ENCODE results near the gene MBD3L1. TPM values are rescaled to one million over a fixed set of nuclear protein-coding genes. Genes with fewer than 3 reads are reported as not detected.
A peak's percentile ranks its signal among the peaks of the same experiment; 100 is the strongest.

MBD3L1 gene
- polyA plus RNA-seq, 1 of the 3 experiments (the other 2 are of a cell fraction) = not detected

DNA sequence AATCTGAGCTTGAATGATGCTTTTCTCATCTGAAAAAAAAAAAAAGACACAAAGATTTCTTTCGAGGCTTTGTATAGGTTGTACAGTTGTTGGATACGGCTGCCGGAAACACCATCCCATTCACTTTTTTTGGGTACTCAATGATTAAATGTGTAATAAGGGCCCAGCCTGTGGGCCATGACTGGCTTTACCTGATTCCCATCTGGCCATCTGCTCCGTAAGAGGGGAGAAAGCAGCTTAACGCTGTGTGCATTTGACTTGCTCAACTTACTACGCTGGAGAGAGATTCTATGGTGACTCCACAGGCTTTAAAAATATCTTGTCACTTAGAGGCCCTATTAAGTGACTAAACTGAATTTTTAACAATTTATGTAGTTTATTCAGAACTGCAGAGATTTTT, 804 bp upstream of the MBD3L1 start:
- DNase-seq = no peak
- peak overlapping the region; percentile 89 to 90; a peak in 3 of 4 replicates for H3K27ac ChIP-seq (ENCODE audit: low read depth in 2 of 2, low read length in 1 of 2)
- CTCF ChIA-PET = interaction anchor here (1.0 to 1.4 kb wide), 2 partner anchors 15 to 177 kb away, joined by 3 read pairs; no protein-coding TSS in a partner anchor
- H3F3A ChIP-seq (replicated peaks; ENCODE audit: insufficient read depth) = no peaks in the 10 kb centered on the region
- POLR2A ChIA-PET = no interaction called here
- no peaks in the 10 kb centered on the region for H3K9me3 ChIP-seq
- TF ChIP-seq, protein P1, sequence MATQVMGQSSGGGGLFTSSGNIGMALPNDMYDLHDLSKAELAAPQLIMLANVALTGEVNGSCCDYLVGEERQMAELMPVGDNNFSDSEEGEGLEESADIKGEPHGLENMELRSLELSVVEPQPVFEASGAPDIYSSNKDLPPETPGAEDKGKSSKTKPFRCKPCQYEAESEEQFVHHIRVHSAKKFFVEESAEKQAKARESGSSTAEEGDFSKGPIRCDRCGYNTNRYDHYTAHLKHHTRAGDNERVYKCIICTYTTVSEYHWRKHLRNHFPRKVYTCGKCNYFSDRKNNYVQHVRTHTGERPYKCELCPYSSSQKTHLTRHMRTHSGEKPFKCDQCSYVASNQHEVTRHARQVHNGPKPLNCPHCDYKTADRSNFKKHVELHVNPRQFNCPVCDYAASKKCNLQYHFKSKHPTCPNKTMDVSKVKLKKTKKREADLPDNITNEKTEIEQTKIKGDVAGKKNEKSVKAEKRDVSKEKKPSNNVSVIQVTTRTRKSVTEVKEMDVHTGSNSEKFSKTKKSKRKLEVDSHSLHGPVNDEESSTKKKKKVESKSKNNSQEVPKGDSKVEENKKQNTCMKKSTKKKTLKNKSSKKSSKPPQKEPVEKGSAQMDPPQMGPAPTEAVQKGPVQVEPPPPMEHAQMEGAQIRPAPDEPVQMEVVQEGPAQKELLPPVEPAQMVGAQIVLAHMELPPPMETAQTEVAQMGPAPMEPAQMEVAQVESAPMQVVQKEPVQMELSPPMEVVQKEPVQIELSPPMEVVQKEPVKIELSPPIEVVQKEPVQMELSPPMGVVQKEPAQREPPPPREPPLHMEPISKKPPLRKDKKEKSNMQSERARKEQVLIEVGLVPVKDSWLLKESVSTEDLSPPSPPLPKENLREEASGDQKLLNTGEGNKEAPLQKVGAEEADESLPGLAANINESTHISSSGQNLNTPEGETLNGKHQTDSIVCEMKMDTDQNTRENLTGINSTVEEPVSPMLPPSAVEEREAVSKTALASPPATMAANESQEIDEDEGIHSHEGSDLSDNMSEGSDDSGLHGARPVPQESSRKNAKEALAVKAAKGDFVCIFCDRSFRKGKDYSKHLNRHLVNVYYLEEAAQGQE (IDR thresholded peaks at IDR 0.05; ENCODE audit: low read depth, low read length) = no peak
- no peak for TF ChIP-seq TCF12 (IDR thresholded peaks at IDR 0.05)
- TF ChIP-seq TEAD4 (IDR thresholded peaks at IDR 0.05; ENCODE audit: borderline replicate concordance, insufficient read depth) = no peak
- no peak for TF ChIP-seq JUND (IDR thresholded peaks at IDR 0.05)
- no peak for TF ChIP-seq RCOR1 (IDR thresholded peaks at IDR 0.05; ENCODE audit: low read length)
- TF ChIP-seq, protein P2, sequence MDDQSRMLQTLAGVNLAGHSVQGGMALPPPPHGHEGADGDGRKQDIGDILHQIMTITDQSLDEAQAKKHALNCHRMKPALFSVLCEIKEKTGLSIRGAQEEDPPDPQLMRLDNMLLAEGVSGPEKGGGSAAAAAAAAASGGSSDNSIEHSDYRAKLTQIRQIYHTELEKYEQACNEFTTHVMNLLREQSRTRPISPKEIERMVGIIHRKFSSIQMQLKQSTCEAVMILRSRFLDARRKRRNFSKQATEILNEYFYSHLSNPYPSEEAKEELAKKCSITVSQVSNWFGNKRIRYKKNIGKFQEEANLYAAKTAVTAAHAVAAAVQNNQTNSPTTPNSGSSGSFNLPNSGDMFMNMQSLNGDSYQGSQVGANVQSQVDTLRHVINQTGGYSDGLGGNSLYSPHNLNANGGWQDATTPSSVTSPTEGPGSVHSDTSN (IDR thresholded peaks at IDR 0.05) = no peak
- TF ChIP-seq, protein P3, sequence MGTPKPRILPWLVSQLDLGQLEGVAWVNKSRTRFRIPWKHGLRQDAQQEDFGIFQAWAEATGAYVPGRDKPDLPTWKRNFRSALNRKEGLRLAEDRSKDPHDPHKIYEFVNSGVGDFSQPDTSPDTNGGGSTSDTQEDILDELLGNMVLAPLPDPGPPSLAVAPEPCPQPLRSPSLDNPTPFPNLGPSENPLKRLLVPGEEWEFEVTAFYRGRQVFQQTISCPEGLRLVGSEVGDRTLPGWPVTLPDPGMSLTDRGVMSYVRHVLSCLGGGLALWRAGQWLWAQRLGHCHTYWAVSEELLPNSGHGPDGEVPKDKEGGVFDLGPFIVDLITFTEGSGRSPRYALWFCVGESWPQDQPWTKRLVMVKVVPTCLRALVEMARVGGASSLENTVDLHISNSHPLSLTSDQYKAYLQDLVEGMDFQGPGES (IDR thresholded peaks at IDR 0.05; ENCODE audit: low read depth, low read length) = no peak
- no peak for TF ChIP-seq POLR2AphosphoS5 (IDR thresholded peaks at IDR 0.05; ENCODE audit: low read depth, low read length)
- TF ChIP-seq RAD21 (IDR thresholded peaks at IDR 0.05; ENCODE audit: low read length) = no peak
- no peak for TF ChIP-seq RFX5 (IDR thresholded peaks at IDR 0.05; ENCODE audit: low read length)
- TF ChIP-seq FOXM1 (IDR thresholded peaks at IDR 0.05; ENCODE audit: low read depth) = no peak
- TF ChIP-seq, protein P4, sequence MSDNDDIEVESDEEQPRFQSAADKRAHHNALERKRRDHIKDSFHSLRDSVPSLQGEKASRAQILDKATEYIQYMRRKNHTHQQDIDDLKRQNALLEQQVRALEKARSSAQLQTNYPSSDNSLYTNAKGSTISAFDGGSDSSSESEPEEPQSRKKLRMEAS (IDR thresholded peaks at IDR 0.05; ENCODE audit: low read depth) = no peak
- TF ChIP-seq SMC3 (IDR thresholded peaks at IDR 0.05; ENCODE audit: low read depth, low read length) = no peak
- TF ChIP-seq, protein P5, sequence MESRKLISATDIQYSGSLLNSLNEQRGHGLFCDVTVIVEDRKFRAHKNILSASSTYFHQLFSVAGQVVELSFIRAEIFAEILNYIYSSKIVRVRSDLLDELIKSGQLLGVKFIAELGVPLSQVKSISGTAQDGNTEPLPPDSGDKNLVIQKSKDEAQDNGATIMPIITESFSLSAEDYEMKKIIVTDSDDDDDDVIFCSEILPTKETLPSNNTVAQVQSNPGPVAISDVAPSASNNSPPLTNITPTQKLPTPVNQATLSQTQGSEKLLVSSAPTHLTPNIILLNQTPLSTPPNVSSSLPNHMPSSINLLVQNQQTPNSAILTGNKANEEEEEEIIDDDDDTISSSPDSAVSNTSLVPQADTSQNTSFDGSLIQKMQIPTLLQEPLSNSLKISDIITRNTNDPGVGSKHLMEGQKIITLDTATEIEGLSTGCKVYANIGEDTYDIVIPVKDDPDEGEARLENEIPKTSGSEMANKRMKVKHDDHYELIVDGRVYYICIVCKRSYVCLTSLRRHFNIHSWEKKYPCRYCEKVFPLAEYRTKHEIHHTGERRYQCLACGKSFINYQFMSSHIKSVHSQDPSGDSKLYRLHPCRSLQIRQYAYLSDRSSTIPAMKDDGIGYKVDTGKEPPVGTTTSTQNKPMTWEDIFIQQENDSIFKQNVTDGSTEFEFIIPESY (IDR thresholded peaks at IDR 0.05; ENCODE audit: borderline replicate concordance, low read depth) = no peak
- no peak for TF ChIP-seq GABPA (IDR thresholded peaks at IDR 0.05; ENCODE audit: low read depth)
- TF ChIP-seq NRF1 (IDR thresholded peaks at IDR 0.05; ENCODE audit: low read depth, low read length) = no peak
- H3K9me2 ChIP-seq = no peaks in the 10 kb centered on the region
- peak overlapping the region; percentile 89 for H3K9ac ChIP-seq
- peak overlapping the region; percentile 79 to 92 for H3K4me3 ChIP-seq (ENCODE audit: low read depth in 2 of 2, low read length in 1 of 2)
- H3K27me3 ChIP-seq (ENCODE audit: insufficient read depth) = peaks cover 2% of the 10 kb centered on the region; the same call in 1 of the 2 replicates
- WGBS (ENCODE audit: low lambda C conversion rate) = 49% methylated on average over 5 of the region's 6 CpGs
- no peaks in the 10 kb centered on the region for H4K20me1 ChIP-seq (ENCODE audit: insufficient read depth)
- H2AFZ ChIP-seq (ENCODE audit: low read depth) = peak overlapping the region; percentile 89; the same call in 1 of the 2 replicates
- H3K79me2 ChIP-seq (ENCODE audit: insufficient read depth) = no peaks in the 10 kb centered on the region
- H3K4me1 ChIP-seq (ENCODE audit: control insufficient read depth in 1 of 2, insufficient read depth in 2 of 2, low read depth in 1 of 2, low read length in 1 of 2) = peaks cover 5 to 6% of the 10 kb centered on the region in 2 experiments; a peak in 2 of 4 replicates
- H3K36me3 ChIP-seq (replicated peaks in 1 of 2; ENCODE audit: control insufficient read depth in 1 of 2, insufficient read depth in 2 of 2, low read length in 1 of 2) = peaks cover 5 to 26% of the 10 kb centered on the region in 2 experiments
- H3K4me2 ChIP-seq = peak overlapping the region; percentile 88
